ENCODE results near the gene SNX32. TPM values are rescaled to one million over a fixed set of nuclear protein-coding genes. Genes with fewer than 3 reads are reported as not detected.

SNX32 gene
- total and polyA plus RNA-seq, 9 of the 15 experiments (the other 6 are each of a cell fraction or from before 2014, with no cell fraction given): 0.03 TPM; not detected in 7

DNA sequence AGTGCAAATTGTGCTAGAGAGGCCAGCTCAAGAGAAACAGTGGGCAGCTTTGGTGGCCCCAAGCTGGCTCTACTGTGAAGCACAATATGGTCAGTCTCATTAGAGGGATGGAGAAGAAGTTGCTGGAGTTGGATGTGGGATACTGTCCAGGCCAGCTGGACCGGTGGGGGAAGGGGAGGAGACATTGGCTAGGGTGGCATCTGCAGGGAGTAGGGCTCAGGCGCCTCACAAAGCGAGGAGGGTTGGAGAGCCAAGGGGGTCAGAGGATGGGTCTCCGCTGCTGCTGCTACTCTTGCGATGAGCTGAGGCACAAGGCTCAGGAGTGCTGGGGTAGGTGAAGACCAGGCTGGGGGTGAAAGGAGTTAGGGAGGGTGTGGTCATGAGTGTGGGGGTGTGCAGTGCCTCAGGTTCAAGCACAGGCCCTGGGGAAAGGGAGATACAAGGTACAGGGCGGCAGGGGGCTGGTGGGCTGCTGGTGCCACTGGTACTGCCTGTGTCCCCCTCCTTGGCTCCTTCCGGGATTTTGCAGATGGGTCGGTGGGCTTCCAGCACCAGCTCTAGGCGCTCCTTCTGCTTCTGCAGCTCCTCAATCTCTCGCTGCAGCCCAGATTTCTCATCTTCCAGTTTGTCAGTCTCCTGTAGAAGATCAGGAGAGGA, 59.0 kb downstream of the SNX32 start (continued):
- TF ChIP-seq KDM5B (IDR thresholded peaks at IDR 0.05; ENCODE audit: insufficient replicate concordance, low read depth, low read length) (peak; percentile 36), POLR2G (IDR thresholded peaks at IDR 0.05; ENCODE audit: low read depth, low read length) (peak; percentile 73), ZNF41 (CRISPR knock-in tag; conservative IDR thresholded peaks at IDR 0.05) (no peak), RBFOX2 (IDR thresholded peaks at IDR 0.05; ENCODE audit: low read depth, low read length) (0 out of 2 replicates have a peak, but pooled peaks have one; percentile 61), PPARD (CRISPR knock-in tag; IDR thresholded peaks at IDR 0.05) (no peak), ZSCAN29 (IDR thresholded peaks at IDR 0.05) (no peak)
- TF ChIP-seq, protein P1, sequence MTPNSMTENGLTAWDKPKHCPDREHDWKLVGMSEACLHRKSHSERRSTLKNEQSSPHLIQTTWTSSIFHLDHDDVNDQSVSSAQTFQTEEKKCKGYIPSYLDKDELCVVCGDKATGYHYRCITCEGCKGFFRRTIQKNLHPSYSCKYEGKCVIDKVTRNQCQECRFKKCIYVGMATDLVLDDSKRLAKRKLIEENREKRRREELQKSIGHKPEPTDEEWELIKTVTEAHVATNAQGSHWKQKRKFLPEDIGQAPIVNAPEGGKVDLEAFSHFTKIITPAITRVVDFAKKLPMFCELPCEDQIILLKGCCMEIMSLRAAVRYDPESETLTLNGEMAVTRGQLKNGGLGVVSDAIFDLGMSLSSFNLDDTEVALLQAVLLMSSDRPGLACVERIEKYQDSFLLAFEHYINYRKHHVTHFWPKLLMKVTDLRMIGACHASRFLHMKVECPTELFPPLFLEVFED (CRISPR knock-in tag; conservative IDR thresholded peaks at IDR 0.05): peak; percentile 75; the same call in 1 of the 2 replicates
- TF ChIP-seq, protein P2, sequence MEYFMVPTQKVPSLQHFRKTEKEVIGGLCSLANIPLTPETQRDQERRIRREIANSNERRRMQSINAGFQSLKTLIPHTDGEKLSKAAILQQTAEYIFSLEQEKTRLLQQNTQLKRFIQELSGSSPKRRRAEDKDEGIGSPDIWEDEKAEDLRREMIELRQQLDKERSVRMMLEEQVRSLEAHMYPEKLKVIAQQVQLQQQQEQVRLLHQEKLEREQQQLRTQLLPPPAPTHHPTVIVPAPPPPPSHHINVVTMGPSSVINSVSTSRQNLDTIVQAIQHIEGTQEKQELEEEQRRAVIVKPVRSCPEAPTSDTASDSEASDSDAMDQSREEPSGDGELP (CRISPR knock-in tag; IDR thresholded peaks at IDR 0.05; ENCODE audit: borderline replicate concordance): 0 out of 2 replicates have a peak, but pooled peaks have one; percentile 22
